Neural cell (in vitro differentiated cells): ENCODE results near the gene TFIP11. TPM values are rescaled to one million over a fixed set of nuclear protein-coding genes. Genes with fewer than 3 reads are reported as not detected.

ENCODE experiments used
- H2AFZ ChIP-seq: fragments of 200-600, 300-800 bp; sonication (generic), shearing (Covaris generic); 2 replicates; pipeline ENCODE4 v1.6.0; 2014; ENCODE audit warnings: low read depth, mild to moderate bottlenecking, antibody characterized with exemption, low read length, moderate library complexity
- H3F3A ChIP-seq: fragments of 200-600 bp; shearing (Covaris generic); 2 replicates; pipeline ENCODE4 v1.6.1; 2016; ENCODE audit warnings: mild to moderate bottlenecking, moderate library complexity, mixed read lengths, antibody characterized with exemption, low read length; ENCODE audit not compliant: insufficient read depth, poor library complexity, severe bottlenecking
- H3K27ac ChIP-seq: fragments of 200-600, 300-800 bp; sonication (generic), shearing (Covaris generic); 2 replicates; pipeline ENCODE4 v1.5.1; 2014; ENCODE audit warnings: mild to moderate bottlenecking, low read length, moderate library complexity
- H3K27me3 ChIP-seq: fragments of 300-800, 200-600 bp; sonication (generic), shearing (Covaris generic); 2 replicates; pipeline ENCODE4 v1.6.0; 2014; ENCODE audit warnings: mild to moderate bottlenecking, low read depth, low read length, moderate library complexity; ENCODE audit not compliant: insufficient read depth
- H3K36me3 ChIP-seq: fragments of 300-800, 200-600 bp; sonication (generic), shearing (Covaris generic); 2 replicates; pipeline ENCODE4 v1.5.1; 2014; ENCODE audit warnings: mild to moderate bottlenecking, antibody characterized with exemption, low read length, moderate library complexity; ENCODE audit not compliant: insufficient read depth
- H3K4me2 ChIP-seq: fragments of 300-800, 200-600 bp; sonication (generic), shearing (Covaris generic); 2 replicates; pipeline ENCODE4 v1.6.0; 2014; ENCODE audit warnings: mild to moderate bottlenecking, low read length
- H3K4me3 ChIP-seq: fragments of 300-800, 200-600 bp; sonication (generic), shearing (Covaris generic); 2 replicates; pipeline ENCODE4 v1.5.1; 2014; ENCODE audit warnings: mild to moderate bottlenecking, low read length, moderate library complexity
- H3K79me2 ChIP-seq: fragments of 200-600 bp; shearing (Covaris generic); replicated peaks from 2 replicates; pipeline ENCODE4 v1.6.0; 2014; ENCODE audit warnings: mild to moderate bottlenecking, low read length, moderate library complexity; ENCODE audit not compliant: insufficient read depth
- H3K9ac ChIP-seq: fragments of 300-800, 200-600 bp; sonication (generic), shearing (Covaris generic); 2 replicates; pipeline ENCODE4 v1.6.1; 2016; ENCODE audit warnings: mild to moderate bottlenecking, low read length, mixed read lengths
- H3K9me2 ChIP-seq: fragments of 200-600 bp; shearing (Covaris generic); 2 replicates; pipeline ENCODE4 v1.6.1; 2016; ENCODE audit warnings: mild to moderate bottlenecking, low read length, mixed read lengths; ENCODE audit not compliant: insufficient read depth
- H3K9me3 ChIP-seq: fragments of 200-600, 300-800 bp; sonication (generic), shearing (Covaris generic); 2 replicates; pipeline ENCODE4 v1.6.1; 2016; ENCODE audit warnings: mild to moderate bottlenecking, mixed run types, low read length, moderate library complexity, mixed read lengths
- H4K20me1 ChIP-seq: fragments of 200-600 bp; shearing (Covaris generic); 2 replicates; pipeline ENCODE4 v1.6.1; 2016; ENCODE audit warnings: mild to moderate bottlenecking, mixed run types; ENCODE audit not compliant: insufficient read depth
- EP300 ChIP-seq: fragments of 450-650 bp; conservative IDR thresholded peaks from 2 replicates; pipeline ENCODE4 v1.6.1; 2014; ENCODE audit warnings: antibody characterized with exemption, mild to moderate bottlenecking, moderate library complexity; ENCODE audit not compliant: poor library complexity, severe bottlenecking
- EZH2 ChIP-seq: fragments of 200-600, 300-800 bp; shearing (Covaris generic), sonication (generic); IDR thresholded peaks from 2 replicates; pipeline ENCODE4 v1.6.1; 2014; ENCODE audit warnings: antibody characterized with exemption, low read length, borderline replicate concordance, mild to moderate bottlenecking; ENCODE audit not compliant: insufficient read depth, poor library complexity, severe bottlenecking
- MXI1 ChIP-seq: fragments of 450-650 bp; conservative IDR thresholded peaks from 2 replicates; pipeline ENCODE4 v1.6.1; 2014; ENCODE audit warnings: antibody characterized with exemption, mild to moderate bottlenecking; ENCODE audit not compliant: poor library complexity, severe bottlenecking
- POLR2AphosphoS5 ChIP-seq: IDR thresholded peaks from 2 replicates; pipeline ENCODE4 v1.6.1; 2012
- RAD21 ChIP-seq: fragments of 450-650 bp; conservative IDR thresholded peaks from 2 replicates; pipeline ENCODE4 v1.6.1; 2014; ENCODE audit warnings: antibody characterized with exemption, mild to moderate bottlenecking, moderate library complexity
- SMC3 ChIP-seq: fragments of 450-650 bp; conservative IDR thresholded peaks from 2 replicates; pipeline ENCODE4 v1.6.1; 2014; ENCODE audit warnings: antibody characterized with exemption, mild to moderate bottlenecking, moderate library complexity; ENCODE audit not compliant: poor library complexity
- TAF1 ChIP-seq: IDR thresholded peaks from 2 replicates; pipeline ENCODE4 v1.6.1; 2012; ENCODE audit warnings: low read depth
- polyA plus RNA-seq: library from polyadenylated mRNA; depleted of rRNA; stranded (reverse); fragments of >200 nt; gene quantifications from 2 replicates; pipeline ENCODE4 v1.2.3, GENCODE V29; 2014
- TF ChIP-seq, protein P1 (sequence below): IDR thresholded peaks from 2 replicates; pipeline ENCODE4 v1.6.1; 2012; ENCODE audit warnings: borderline replicate concordance
- TF ChIP-seq, protein P2 (sequence below): fragments of 450-650 bp; IDR thresholded peaks from 2 replicates; pipeline ENCODE4 v1.5.1; 2014; ENCODE audit warnings: antibody characterized with exemption, mild to moderate bottlenecking, moderate library complexity; ENCODE audit not compliant: poor library complexity, severe bottlenecking

The TFIP11 gene
- polyA plus RNA-seq, 1 donor from 2014 or later: 49.8 TPM

DNA sequence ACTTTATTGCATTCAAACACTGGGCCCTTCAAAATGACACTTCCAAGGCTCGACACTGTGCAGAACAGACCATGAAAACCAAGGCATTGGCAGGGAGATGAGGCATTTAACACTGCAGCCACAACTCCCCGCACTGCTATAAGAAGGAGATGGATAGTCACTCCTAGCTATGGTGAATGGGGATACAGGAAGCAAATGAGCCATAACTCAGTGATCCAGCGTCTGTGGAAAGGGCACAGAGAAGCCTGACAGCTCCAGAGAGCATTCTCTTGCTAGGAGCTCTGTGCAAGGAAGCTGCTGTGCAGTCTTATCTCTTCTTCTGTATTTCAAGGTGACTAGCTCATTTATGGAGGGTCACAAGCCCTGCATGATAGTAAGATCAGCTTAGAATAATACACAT, 49.6 kb downstream of the TFIP11 start:
- Histone ChIP-seq H3K27ac (peak overlapping the region; percentile 79), H3F3A (no peaks in the 10 kb centered on the region), H2AFZ (no peak overlapping the region), H3K9me2 (no peaks in the 10 kb centered on the region), H3K36me3 (peaks cover 10% of the 10 kb centered on the region), H3K4me2 (peak overlapping the region; percentile 79), H3K4me3 (peak overlapping the region; percentile 50), H3K27me3 (no peaks in the 10 kb centered on the region), H3K9ac (peak overlapping the region; percentile 55), H3K9me3 (no peaks in the 10 kb centered on the region), H3K79me2 (peaks cover 7% of the 10 kb centered on the region), H4K20me1 (no peaks in the 10 kb centered on the region)
- TF ChIP-seq SMC3 (peak; percentile 16), EP300 (no peak)
- TF ChIP-seq, protein P1, sequence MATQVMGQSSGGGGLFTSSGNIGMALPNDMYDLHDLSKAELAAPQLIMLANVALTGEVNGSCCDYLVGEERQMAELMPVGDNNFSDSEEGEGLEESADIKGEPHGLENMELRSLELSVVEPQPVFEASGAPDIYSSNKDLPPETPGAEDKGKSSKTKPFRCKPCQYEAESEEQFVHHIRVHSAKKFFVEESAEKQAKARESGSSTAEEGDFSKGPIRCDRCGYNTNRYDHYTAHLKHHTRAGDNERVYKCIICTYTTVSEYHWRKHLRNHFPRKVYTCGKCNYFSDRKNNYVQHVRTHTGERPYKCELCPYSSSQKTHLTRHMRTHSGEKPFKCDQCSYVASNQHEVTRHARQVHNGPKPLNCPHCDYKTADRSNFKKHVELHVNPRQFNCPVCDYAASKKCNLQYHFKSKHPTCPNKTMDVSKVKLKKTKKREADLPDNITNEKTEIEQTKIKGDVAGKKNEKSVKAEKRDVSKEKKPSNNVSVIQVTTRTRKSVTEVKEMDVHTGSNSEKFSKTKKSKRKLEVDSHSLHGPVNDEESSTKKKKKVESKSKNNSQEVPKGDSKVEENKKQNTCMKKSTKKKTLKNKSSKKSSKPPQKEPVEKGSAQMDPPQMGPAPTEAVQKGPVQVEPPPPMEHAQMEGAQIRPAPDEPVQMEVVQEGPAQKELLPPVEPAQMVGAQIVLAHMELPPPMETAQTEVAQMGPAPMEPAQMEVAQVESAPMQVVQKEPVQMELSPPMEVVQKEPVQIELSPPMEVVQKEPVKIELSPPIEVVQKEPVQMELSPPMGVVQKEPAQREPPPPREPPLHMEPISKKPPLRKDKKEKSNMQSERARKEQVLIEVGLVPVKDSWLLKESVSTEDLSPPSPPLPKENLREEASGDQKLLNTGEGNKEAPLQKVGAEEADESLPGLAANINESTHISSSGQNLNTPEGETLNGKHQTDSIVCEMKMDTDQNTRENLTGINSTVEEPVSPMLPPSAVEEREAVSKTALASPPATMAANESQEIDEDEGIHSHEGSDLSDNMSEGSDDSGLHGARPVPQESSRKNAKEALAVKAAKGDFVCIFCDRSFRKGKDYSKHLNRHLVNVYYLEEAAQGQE: no peak

DNA sequence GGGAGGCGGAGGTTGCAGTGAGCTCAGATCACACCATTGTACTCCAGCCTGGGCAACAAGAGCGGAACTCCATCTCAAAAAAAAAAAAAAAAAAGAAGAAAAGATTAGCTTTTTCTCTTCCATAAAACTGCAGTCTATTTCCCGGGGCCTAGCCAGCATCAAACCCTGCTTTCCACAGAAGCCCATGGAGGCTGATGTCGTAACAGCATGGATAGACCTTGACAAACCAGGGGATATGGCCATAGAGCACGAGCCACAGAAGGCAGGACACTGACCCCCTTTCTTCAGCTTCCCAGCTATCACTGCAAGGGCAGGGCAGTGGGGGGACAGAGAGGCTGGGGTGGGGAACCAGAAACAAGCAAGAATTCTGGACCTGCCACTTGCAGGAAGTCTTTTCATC, 50.2 kb downstream of the TFIP11 start:
- H3K9ac ChIP-seq: peak overlapping the region; percentile 55
- TF ChIP-seq, protein P1: no peak
- TF ChIP-seq RAD21: no peak
- no peak for TF ChIP-seq EZH2
- TF ChIP-seq, protein P2, sequence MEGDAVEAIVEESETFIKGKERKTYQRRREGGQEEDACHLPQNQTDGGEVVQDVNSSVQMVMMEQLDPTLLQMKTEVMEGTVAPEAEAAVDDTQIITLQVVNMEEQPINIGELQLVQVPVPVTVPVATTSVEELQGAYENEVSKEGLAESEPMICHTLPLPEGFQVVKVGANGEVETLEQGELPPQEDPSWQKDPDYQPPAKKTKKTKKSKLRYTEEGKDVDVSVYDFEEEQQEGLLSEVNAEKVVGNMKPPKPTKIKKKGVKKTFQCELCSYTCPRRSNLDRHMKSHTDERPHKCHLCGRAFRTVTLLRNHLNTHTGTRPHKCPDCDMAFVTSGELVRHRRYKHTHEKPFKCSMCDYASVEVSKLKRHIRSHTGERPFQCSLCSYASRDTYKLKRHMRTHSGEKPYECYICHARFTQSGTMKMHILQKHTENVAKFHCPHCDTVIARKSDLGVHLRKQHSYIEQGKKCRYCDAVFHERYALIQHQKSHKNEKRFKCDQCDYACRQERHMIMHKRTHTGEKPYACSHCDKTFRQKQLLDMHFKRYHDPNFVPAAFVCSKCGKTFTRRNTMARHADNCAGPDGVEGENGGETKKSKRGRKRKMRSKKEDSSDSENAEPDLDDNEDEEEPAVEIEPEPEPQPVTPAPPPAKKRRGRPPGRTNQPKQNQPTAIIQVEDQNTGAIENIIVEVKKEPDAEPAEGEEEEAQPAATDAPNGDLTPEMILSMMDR: no peak
- no peak for TF ChIP-seq TAF1
- TF ChIP-seq EP300: no peak
- no peak for TF ChIP-seq POLR2AphosphoS5
- TF ChIP-seq MXI1: no peak
- TF ChIP-seq SMC3: no peak
- H3K79me2 ChIP-seq: peaks cover 7% of the 10 kb centered on the region
- no peaks in the 10 kb centered on the region for H4K20me1 ChIP-seq
- peak overlapping the region; percentile 79 for H3K27ac ChIP-seq
- H2AFZ ChIP-seq: no peak overlapping the region
- H3K9me2 ChIP-seq: no peaks in the 10 kb centered on the region
- H3K4me3 ChIP-seq: peak overlapping the region; percentile 50
- no peaks in the 10 kb centered on the region for H3K27me3 ChIP-seq
- peak overlapping the region; percentile 79 for H3K4me2 ChIP-seq
- peaks cover 10% of the 10 kb centered on the region for H3K36me3 ChIP-seq
- no peaks in the 10 kb centered on the region for H3K9me3 ChIP-seq
- no peaks in the 10 kb centered on the region for H3F3A ChIP-seq
